ENCODE data around the gene CORO1A.
"Not testable (repeated sequence)": the region's sequence is repeated elsewhere in the genome, so short reads cannot be mapped to it uniquely, and the experiment has no call there.

CORO1A gene

DNA sequence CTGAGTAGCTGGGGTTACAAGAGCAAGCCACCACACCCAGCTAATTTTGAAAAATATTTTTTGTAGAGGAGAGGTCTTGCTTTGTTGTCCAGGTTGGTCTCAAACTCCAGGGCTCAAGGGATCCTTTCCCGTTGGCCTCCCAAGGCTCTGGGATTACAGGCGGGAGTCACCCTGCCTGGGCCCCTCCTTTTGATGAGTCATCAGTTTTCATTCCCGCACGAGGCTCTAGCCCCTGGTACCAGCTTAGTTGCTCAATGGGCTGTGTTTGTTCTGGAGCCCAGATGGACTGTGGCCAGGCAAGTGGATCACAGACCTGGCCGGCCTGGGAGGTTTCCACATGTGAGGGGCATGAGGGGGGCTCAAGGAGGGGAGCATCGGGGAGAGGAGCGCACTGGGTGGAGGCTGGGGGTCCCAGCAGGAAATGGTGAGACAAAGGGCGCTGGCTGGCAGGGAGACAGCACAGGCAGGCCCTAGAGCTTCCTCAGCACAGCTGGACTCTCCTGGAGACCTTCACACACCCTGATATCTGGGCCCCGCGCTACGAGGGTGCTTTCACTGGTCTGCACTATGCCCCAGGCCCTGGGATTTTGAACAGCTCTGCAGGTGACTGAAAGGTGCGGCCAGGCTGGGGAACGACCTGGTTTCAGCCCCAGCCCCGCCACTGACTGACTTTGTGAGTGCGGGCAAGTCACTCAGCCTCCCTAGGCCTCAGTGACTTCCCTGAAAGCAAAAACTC, 16.4 kb downstream of the CORO1A start:
- H3K4me1 ChIP-seq (ENCODE audit: control insufficient read depth, insufficient read depth, low read length); H3K9me3 ChIP-seq (ENCODE audit: control insufficient read depth, low read length); H3K27ac ChIP-seq (ENCODE audit: insufficient read depth, low read depth, low read length, poor library complexity, severe bottlenecking); H3K27me3 ChIP-seq (ENCODE audit: control insufficient read depth, insufficient read depth, low read length, poor library complexity, severe bottlenecking); H3K4me3 ChIP-seq (ENCODE audit: insufficient read depth, low read depth, low read length); H3K36me3 ChIP-seq (ENCODE audit: control insufficient read depth, insufficient read depth, low read length): not testable (repeated sequence)
- WGBS, 2 experiments, result no CpG with 5 or more reads among the region's 15 CpGs

DNA sequence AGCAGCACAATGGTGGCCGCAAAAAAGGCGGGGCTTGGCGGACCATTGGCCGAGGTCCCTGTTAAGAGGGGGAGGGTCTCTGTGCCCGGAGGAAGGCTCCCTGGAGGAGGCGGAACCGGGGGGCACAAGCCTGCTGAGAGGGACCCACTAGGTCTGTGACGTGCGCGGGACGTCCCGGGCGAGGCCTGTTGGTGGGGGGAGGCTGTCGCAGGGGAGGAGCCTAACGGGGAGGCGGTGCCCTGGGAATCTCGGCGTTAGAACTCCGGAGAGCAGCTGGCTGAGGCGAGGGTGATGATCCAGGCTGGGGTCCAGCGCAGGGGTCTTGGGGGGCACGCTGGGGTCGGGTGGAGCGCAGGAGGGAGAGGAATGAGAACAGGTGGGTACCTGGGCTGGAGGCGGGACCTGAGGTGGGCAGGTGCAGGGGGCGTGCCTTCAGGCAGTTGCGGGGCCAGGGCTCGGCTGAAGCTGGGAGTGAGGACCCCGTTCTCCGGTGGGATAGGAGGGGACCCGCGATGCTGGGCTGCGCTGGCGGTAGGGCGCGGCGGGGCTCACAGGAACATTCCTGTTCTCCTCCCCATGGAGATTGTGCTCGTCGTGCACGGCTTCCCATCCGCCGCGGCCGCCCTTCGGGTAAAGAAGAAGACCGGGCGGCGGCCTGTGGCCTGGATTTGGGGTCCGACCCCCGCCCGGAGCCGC, 22.3 kb downstream of the CORO1A start:
- not testable (repeated sequence) for H3K27me3 ChIP-seq (ENCODE audit: control insufficient read depth, insufficient read depth, low read length, poor library complexity, severe bottlenecking); H3K9me3 ChIP-seq (ENCODE audit: control insufficient read depth, low read length); H3K36me3 ChIP-seq (ENCODE audit: control insufficient read depth, insufficient read depth, low read length); H3K4me1 ChIP-seq (ENCODE audit: control insufficient read depth, insufficient read depth, low read length); H3K27ac ChIP-seq (ENCODE audit: insufficient read depth, low read depth, low read length, poor library complexity, severe bottlenecking)
- H3K4me3 ChIP-seq (ENCODE audit: insufficient read depth, low read depth, low read length), result peak overlapping the region; percentile 13
- 0 to 3% methylated on average over 11 to 14 of the region's 52 CpGs for WGBS, 2 experiments

DNA sequence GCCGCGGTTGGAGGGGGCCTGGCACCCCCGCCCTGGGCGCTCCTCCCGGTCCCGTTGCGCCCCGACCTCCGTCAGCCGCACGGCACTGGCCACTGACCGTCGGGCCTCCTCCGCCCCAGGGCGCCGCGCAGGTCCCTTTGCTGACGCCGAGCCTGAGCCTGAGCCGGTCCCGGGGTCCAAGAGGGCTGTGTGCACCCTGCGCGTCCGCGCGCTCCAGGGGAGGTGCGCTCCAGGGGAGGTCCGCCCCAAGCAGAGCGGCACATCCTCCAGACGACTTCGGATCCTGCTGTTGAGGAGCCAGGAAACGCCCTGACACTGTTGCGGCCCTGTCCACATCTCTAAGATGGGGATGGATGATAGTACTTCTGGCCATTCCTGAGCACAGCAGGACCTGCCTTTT, 22.9 kb downstream of the CORO1A start:
- H3K4me3 ChIP-seq (ENCODE audit: insufficient read depth, low read depth, low read length); H3K27ac ChIP-seq (ENCODE audit: insufficient read depth, low read depth, low read length, poor library complexity, severe bottlenecking); H3K9me3 ChIP-seq (ENCODE audit: control insufficient read depth, low read length); H3K4me1 ChIP-seq (ENCODE audit: control insufficient read depth, insufficient read depth, low read length); H3K36me3 ChIP-seq (ENCODE audit: control insufficient read depth, insufficient read depth, low read length); H3K27me3 ChIP-seq (ENCODE audit: control insufficient read depth, insufficient read depth, low read length, poor library complexity, severe bottlenecking): not testable (repeated sequence)
- WGBS, 2 experiments, result no CpG with 5 or more reads among the region's 33 CpGs

DNA sequence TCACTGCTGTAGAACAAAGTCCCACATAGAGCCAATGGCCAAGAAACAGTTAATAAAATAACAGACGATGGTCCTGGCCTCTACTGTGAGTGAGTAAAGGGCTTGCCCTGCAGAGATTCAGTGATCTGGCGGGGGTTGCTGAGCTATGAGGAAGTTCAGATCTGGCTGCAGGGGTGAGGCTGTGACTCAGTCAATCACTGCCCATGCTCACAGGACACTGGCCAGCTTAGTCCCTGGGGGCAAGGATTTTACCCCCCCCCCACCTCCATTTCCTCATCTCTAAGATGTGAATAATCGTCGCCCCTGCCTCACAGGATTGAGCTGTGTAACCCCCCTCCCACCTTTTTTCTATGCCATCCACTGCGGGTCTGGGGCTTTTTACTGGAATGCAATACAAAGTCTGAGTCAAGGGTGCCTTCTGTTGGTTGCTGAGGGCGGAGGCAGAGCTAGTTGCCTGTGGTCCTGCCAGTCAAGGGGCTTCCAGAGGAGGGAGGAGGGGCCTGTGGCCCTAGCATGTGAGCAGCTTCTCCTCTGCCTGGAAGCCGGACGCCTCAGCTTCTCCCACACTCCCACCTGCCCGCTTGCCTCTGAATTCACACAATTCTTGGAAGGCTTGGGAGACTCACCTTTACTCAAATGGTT, 23.8 kb downstream of the CORO1A start:
- not testable (repeated sequence) for H3K4me1 ChIP-seq (ENCODE audit: control insufficient read depth, insufficient read depth, low read length); H3K27ac ChIP-seq (ENCODE audit: insufficient read depth, low read depth, low read length, poor library complexity, severe bottlenecking); H3K36me3 ChIP-seq (ENCODE audit: control insufficient read depth, insufficient read depth, low read length); H3K4me3 ChIP-seq (ENCODE audit: insufficient read depth, low read depth, low read length); H3K27me3 ChIP-seq (ENCODE audit: control insufficient read depth, insufficient read depth, low read length, poor library complexity, severe bottlenecking); H3K9me3 ChIP-seq (ENCODE audit: control insufficient read depth, low read length)
- WGBS, 2 experiments, result no CpG with 5 or more reads among the region's 9 CpGs

DNA sequence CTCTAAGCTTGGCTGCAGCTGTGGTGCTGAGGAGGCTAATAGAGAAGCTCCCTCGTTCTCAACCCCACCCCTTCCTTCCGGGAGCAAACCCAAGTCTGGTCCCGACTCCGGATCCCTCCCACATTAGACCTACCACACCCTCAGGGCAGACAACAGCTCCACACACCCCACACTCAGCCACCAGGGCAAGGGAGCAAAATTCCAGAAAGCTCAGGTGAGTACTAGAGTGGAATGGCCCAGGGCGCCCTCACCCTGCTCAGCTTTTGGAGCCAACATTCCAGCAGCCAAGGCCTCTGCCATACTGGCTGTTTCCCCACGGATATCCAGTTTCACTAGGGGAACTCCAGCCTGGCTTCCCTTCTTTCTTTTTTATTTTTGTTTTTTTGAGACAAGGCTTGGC, 25.6 kb downstream of the CORO1A start:
- not testable (repeated sequence) for H3K36me3 ChIP-seq (ENCODE audit: control insufficient read depth, insufficient read depth, low read length); H3K4me1 ChIP-seq (ENCODE audit: control insufficient read depth, insufficient read depth, low read length); H3K27ac ChIP-seq (ENCODE audit: insufficient read depth, low read depth, low read length, poor library complexity, severe bottlenecking); H3K27me3 ChIP-seq (ENCODE audit: control insufficient read depth, insufficient read depth, low read length, poor library complexity, severe bottlenecking); H3K9me3 ChIP-seq (ENCODE audit: control insufficient read depth, low read length); H3K4me3 ChIP-seq (ENCODE audit: insufficient read depth, low read depth, low read length)
- no CpG with 5 or more reads among the region's 6 CpGs for WGBS, 2 experiments

DNA sequence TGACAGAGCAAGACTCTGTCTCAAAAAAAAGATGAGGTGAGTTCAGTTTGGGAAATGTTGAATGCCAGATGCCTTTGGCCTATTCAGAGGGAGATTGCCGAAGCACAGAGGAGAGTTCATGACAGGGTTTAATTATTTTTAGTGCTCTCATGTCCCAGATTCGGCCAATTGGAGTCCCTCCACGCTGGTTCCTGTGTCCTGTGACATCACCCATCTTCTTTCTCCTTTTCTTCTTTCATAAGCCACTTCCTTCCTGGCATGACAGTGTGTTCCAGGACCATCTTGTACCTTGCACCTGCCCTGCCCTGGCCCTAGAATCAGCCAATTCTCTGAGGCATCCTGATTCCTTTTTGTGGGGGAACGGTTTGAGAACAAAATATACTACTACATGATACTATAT, 28.0 kb downstream of the CORO1A start:
- not testable (repeated sequence) for H3K4me1 ChIP-seq (ENCODE audit: control insufficient read depth, insufficient read depth, low read length); H3K27ac ChIP-seq (ENCODE audit: insufficient read depth, low read depth, low read length, poor library complexity, severe bottlenecking); H3K4me3 ChIP-seq (ENCODE audit: insufficient read depth, low read depth, low read length); H3K27me3 ChIP-seq (ENCODE audit: control insufficient read depth, insufficient read depth, low read length, poor library complexity, severe bottlenecking); H3K9me3 ChIP-seq (ENCODE audit: control insufficient read depth, low read length); H3K36me3 ChIP-seq (ENCODE audit: control insufficient read depth, insufficient read depth, low read length)
- no CpG with 5 or more reads among the region's 4 CpGs for WGBS, 2 experiments

DNA sequence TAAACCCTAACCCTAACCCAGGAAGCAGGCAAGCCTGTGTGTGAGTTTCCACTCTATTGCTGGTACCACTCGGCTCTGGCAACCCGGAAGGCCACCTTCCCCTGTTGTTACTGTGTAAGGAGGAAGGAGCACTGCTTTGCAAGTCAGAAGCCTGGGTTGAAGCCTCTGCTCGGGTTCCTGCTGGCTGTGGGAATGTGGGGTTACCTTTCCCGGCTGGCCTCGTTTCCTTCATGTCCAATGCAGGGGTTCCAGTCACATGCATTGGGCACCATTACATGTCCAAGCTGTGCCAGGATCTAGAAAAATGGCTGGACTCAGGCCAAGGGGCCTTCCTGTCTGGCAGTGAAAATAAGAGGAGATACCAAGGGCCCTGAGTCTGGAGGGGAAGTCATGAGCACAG, 33.7 kb downstream of the CORO1A start:
- H3K36me3 ChIP-seq (ENCODE audit: control insufficient read depth, insufficient read depth, low read length); H3K4me1 ChIP-seq (ENCODE audit: control insufficient read depth, insufficient read depth, low read length); H3K27ac ChIP-seq (ENCODE audit: insufficient read depth, low read depth, low read length, poor library complexity, severe bottlenecking); H3K9me3 ChIP-seq (ENCODE audit: control insufficient read depth, low read length); H3K27me3 ChIP-seq (ENCODE audit: control insufficient read depth, insufficient read depth, low read length, poor library complexity, severe bottlenecking); H3K4me3 ChIP-seq (ENCODE audit: insufficient read depth, low read depth, low read length): not testable (repeated sequence)
- WGBS, 2 experiments, result 80% methylated on average over 1 of the region's 5 CpGs; no CpG with 5 or more reads in 1 of the 2 experiments
